CD4-positive, alpha-beta T cell treated with Interleukin-15 for 1 hour (primary cell): ENCODE measurements around the gene CREBZF.

ENCODE experiments used
- DNase-seq: peaks from one replicate; pipeline ENCODE4 v3.0.0-alpha.2; 2020

Gene CREBZF, protein sequence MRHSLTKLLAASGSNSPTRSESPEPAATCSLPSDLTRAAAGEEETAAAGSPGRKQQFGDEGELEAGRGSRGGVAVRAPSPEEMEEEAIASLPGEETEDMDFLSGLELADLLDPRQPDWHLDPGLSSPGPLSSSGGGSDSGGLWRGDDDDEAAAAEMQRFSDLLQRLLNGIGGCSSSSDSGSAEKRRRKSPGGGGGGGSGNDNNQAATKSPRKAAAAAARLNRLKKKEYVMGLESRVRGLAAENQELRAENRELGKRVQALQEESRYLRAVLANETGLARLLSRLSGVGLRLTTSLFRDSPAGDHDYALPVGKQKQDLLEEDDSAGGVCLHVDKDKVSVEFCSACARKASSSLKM

DNA sequence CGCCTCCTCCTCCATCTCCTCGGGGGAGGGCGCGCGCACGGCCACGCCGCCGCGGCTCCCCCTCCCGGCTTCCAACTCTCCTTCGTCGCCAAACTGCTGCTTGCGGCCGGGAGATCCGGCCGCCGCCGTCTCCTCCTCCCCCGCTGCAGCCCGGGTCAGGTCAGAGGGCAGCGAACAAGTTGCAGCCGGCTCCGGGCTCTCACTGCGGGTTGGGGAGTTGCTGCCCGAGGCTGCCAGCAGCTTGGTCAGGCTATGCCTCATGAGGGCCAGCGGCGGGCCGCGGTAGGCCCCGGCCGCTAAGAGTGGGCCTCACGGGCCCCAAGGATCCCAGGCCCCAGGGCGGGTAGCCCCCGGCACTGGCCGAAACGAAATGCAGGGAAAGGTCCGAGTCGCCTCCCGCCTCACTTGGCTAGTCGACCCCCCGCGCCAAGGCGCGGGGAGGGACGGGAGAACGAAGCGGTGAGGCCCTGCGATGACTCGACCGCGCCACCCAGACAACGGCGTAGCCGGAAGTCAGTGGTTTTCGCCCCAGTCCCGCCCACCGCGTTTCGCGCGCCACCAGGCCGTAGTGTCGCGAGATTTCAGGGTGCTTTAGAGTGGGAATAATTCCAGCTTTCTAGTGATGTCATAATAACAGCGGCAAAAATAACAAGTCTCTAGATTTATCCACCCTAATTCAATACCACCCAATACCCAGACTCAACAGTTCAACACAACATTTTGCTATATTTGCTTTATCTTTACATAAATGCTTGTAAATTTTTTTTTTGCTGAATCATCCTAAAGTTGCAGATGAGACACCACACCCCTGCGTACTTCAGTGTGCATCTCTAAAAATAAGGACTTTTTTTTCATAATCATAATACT, at the start of gene CREBZF:
Gene CREBZF (minus strand): TSS at position 515 of the 867 bp plus-strand sequence. CDS start 254 bp downstream, at position 261.
- DNase-seq = peak; percentile 93

DNA sequence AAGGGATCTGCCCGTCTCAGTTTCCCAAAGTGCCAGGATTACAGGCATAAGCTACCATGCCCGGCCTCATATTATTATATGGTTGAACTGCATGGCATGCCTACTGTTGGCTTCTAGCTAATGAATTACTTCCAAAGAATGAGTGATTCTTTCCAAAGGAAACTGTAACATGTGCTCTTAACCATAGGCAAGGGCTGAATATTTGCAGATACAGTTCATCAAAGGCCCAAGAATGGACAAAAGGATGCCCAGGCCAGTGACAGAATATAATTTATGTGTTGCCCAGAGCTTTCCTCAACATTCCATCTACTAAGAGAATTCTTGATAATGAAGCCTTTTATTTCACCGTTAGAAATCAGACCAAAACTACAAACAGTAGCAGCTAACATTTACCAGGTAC, 48.0 kb upstream of the CREBZF start:
- DNase-seq = no peak

DNA sequence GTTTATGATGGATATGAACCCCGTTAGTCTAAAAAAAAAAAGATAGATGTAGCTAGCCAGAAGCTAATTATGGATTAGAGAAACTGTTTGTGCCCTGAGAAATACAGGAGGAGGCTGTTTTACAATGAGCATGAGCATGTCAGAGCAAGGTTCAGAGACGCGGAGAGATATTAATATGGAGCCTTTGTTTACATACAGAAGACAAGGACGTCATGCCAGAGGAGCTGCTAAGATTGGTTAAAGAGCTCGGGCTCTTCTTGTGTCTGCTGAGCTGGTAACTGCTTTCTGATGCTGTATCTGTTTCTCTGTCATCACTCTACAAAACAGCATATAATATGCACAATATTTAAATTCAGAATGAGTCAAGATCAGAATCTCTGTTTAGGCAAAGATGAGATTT, 46.0 kb upstream of the CREBZF start:
- no peak for DNase-seq

DNA sequence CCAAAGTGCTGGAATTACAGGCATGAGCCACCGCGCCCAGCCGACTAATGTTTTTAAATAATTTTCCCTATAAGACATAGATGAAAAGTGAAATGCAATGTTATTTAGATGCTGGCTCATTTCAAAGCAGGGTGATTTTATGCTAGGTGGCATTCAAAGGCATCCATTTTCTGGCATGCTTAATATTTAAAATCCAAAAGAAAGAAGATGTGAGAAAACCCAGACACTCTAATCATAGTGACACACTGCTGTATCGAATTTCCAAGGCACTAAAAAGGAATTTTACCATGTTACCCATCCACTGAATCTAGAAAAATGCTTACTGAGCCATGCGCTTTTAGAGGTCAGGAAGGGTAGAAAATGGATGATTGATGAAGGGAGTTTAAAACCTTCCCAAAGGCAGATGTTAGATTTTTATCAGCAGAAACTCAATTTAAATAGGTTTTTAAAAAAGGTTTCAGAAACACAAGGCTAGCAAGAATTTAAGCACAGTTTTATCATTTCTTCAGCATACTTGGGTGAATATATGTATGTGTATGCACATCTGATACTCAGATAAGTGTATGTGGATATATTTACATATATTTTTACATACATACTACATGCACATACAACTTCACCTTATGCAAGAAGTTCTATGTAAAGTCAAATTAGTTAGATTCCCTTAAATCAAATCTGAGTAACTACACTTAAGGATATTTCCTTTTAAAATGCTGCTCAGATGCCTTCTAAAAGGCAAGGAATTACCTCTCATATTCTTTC, 45.2 kb upstream of the CREBZF start:
- no peak for DNase-seq

DNA sequence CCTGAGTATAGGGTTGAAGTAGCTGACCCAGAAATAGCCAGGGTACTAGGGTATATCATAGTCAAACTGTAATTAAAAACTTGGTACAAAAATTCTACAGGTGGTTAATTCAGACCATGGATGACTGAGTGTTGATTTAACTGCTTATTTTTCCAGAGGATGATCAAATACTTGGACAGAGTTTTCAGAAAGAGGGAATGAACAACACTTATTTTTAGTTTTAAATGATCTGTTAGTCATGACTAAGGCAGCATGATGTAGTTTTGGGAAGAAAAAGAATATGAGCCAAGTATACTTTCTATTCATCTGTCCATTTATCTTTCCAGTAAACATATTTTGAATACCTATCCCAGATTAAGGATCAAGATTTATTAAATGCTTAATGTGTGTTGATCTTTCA, 40.9 kb upstream of the CREBZF start:
- no peak for DNase-seq

DNA sequence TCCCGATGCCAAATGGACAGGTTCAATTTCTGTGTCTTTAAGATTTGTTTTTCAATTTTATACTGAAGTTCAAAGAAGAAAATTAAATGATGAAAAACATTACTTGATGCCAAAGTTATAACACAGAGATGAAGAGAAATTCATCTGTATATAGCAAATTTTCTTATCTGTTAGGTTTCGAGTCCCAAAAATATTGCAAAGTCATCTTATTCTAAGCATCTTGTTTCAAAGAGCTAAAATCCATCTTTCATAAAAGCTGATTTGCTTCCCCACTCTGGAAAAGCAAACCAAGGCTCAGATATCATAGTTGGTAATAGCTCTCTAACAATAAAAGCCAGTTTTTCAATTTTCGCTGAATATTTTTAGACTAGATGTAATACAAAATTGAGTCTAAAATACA, 40.0 kb upstream of the CREBZF start:
- DNase-seq = no peak

DNA sequence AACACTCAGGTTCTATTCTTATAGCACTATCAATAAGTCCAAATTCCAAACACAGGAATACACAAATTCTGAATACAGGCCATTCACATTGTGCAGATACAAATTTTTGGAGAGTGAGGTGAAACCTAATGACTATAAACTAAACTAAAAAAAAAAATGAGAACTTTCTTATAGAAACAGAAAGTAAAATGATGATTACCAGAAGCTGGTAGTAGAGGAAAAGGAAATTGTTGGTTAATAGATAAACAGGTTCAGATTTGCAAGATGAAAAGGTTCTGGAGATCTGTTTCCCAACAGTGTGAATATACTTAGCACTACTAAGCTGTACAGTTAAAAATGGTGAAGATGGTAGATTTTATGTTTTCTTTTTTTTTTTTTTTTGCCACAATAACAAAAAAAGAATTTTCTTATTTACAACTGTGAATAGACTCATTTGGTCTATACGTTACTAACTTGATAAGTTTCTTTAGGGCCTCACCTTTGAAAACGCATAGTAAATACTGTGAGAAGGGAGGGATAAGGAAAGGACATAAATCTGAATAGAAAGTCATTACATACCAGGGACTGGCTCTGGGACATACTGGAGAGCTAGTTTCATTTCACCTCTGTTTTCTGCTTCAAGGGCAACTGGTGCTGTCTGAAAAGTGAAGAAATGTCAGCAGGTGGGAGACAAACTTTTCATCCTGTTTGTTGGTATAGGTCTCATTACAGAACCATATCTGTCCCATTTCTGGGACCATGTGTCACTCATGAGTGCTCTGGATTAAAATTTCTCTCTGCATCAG, 35.2 kb upstream of the CREBZF start:
- DNase-seq = no peak

DNA sequence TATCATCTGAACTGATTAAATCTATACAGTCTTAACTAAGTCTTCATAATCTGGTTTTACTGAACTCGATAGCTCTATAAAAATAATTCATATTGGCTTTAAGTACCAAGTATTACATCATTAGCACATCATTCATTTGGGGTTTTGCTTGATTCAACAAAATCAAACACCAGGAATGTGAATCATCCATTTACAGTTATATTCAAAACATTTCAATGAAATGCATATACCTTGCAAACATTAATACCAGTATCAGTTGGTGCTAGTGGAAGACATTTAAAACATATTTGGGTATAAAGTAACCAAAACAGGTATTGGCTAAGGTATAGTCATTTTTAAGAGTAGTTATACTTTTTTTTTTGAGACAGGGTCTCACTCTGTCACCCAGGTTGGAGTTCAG, 33.3 kb upstream of the CREBZF start:
- no peak for DNase-seq

DNA sequence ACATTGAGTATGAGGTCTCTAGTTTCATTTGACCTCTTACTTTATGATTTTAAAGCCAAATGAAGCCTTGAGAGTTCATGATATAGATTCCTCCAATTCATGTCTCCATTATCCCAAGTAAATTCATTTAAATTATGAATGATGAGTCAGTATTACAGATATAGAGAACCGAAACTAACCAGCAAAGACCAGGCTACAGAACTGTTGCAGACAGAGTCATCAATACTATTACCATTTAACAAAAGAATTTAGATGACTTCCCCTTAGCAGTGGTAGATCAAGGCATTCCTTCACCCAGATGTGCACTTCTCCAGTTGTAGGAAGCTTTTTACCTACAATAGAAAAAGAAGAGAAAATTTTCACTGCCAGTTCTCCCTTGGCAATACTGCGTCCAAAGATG, 32.8 kb upstream of the CREBZF start:
- no peak for DNase-seq

DNA sequence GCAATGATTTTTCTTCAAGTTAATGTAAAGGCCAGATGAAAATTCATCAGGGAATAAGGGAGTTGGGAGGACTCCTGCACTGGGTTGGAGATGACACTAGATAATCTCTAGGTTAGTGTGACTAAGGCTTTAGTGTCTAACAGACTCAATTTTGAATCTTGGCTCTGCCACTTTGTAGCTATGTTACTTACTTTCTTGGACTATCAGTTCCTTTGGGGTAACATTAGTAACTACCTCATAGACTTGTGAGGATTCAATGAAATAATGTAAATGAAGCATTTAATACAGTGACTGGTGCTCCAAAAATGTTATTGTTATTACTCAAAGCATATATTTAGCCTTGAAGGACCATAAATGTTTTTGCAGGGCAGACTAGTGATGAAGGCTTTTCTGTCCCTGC, 30.6 kb upstream of the CREBZF start:
- no peak for DNase-seq

DNA sequence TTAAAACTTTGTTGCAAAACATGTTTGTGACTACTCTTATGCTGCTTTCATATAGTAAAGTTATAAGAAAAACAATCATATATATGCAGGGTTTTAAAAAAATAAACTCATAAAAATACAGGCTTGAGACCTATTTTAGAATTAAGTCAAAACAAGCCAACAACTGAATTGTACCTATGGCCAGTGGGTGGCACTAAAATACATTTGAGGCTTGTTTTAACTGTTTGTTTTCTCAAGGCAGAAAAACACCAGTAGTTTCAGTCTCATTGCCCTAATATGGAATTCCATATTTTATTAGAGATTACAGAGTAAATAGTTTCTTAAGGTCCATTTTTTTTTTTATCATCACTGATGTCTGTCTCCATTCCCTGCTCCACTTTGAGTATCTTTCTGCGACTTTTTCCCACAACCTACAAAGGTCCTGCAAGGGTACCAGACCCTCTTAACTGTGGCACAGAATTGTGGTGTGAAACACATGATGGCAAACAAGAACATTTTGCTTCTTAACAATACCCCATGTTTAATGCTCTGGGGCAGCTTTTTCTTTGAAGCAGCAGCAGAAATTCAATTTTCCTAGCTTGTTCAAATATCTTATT, 29.6 kb upstream of the CREBZF start:
- DNase-seq = no peak

DNA sequence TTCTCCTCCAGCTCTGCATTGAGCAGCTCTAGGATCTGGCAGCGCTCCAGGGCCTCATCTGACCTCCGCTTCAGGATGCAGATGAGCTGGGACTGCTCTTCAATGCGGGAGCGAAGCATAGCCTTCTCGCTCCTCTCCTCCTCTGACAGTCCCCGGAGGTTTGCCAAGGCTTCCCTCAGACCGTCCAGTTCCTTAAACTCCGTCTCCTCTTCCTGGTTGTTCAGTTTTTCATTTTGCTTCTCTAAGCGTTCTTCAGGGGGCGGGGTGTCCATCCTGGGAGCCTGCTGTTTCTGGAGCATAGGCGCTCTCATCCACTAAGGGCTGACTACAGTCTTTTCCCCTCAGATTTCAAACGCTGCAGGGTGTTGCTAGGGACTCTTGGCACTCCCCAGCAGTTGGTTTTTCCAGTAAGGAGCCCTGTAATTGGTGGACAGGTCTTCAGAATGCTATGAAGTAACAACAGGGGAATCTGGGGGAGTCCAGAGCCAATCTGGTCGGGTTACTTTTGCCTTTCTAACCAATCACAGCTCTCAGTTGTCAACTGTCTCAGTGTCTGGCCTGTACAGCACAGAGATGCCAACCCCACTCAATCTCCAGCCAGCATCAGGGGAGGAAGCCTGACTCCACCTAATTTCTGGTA, 21.0 kb upstream of the CREBZF start, which contains the start of gene CCDC89:
Gene CCDC89 (minus strand): TSS at position 376 of the 640 bp plus-strand sequence. CDS start 65 bp downstream, at position 311.
- DNase-seq = no peak

DNA sequence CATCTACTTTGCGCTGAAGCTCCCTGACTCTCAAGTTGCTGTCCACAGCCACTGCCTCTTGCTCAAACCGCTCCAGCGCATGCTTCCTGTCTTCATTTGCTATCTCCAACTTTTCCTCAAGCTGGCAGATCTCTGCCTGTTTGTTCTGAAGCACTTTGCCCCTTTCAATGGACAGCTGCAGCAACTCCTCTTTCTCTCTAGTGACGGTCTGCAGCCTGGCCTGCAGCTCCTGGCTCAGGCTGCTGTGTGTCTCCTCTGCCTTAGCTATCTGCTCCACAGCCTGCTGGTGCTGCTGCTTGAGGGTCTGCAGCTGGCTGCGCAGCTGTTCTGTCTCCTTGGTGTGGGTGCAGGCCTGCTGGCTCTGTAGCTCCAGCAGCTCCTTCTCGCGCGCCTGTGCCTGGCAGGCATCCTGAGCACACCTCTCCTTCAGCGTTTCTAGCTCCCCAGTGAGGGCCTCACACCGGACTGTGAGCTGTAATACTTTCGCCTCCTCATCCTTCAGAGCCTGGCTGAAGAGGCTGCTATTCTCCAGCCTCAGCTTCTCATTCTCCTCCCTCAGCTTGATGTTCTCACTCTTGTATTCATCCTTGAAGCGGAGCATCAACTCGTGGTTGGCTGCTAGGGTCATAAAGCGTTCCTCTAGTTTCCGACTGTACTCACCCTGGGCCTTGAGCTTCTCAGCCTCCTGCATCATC, 20.3 kb upstream of the CREBZF start:
- DNase-seq = no peak

DNA sequence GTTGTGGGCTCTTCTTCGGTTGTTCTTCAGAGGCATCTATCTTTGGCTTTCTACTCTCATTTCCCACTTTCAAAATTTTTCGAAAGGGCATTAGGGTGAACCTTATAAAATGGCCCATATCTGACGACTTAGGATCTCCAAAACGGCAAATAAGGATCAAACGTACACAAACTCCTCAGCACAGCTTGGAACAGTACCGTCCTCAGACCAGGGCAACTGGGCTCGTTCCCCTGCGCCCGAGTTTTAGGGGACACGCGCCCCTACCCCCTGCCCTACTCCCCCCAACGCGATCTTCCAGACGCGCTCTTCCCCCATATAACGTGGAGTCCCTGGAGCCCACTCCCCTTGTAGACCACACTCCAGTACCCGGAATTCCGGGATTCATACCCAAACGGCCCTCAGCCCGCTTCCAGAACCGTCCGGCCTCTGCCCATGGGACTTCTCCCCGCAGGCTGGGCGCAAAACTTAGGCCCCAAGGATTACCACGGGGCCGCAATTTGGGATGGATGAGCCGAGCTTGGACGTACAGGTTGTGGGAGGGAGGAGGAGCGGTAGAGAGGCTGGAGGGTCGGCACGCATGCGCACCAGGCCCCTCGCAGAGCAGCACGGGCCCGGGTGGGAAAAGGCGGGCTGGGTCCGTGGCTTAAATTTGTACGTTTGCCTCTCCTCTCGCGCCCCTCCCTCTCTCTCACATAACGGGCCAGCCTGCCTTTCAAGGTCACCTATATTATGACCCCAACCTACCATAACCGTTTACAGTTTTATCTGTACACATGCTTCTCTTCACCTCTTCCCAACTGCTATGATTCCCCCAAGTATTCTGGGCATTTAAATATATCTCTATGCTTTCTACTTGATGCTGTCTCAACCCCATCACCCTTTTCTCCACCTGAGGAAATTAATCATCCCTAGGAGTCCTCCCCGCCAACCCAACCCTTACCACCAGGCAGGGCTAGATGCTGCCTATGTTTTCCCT, 17.7 kb upstream of the CREBZF start:
- peak; percentile 73 for DNase-seq

DNA sequence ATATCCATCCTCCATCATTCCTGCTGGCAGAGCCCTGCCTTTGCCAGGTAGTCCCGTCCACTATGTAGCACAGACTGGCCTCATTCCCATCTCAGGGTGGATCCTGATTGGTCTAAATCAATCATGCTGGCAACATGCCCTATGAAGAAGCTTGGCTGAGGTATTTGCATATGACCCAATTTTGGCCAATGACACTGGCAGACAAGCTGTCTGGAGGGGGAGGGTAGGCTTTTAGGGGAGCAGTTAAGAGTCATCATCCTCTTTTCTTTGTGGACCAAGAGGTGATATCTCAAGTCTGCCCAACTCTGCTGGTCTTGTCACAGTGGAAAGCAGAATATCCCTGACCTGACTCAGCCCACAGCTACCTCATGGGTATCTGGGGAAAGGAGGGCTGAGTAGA, 16.0 kb upstream of the CREBZF start:
- no peak for DNase-seq

DNA sequence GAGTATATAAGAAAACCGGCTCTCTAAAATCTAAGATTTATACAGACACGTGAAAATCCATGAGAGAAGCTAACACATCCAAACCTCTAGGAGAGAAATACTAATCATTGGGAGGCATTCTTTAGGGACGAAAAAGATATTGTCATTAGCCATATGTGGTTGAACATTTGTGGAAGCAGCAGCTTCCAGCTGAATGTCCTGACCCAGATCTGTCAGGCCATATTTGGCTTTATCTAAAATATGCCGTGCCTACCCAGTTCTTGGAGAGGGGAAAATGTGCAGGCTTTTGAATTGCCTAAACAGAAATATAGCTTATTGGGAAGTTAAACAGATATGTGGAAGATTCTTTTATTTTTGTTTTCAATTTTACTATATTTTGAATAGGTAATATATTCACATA, 14.6 kb upstream of the CREBZF start:
- DNase-seq = no peak

DNA sequence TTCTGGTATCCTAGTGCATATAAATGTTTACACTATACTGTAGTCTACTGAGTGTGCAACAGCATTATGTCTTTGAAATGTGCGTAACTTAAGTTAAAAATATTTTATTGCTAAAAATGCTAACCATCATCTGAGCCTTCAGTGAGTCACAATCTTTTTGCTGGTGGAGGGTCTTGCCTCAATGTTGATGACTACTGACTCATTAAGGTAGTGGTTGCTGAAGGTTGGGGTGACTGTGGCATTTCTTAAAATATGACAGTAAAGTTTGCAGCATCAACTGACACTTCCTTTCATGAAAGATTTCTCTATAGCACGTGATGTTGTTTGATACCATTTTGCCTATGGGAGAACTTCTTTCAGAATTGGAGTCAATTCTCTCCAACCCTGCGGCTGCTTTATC, 8.5 kb upstream of the CREBZF start:
- no peak for DNase-seq

DNA sequence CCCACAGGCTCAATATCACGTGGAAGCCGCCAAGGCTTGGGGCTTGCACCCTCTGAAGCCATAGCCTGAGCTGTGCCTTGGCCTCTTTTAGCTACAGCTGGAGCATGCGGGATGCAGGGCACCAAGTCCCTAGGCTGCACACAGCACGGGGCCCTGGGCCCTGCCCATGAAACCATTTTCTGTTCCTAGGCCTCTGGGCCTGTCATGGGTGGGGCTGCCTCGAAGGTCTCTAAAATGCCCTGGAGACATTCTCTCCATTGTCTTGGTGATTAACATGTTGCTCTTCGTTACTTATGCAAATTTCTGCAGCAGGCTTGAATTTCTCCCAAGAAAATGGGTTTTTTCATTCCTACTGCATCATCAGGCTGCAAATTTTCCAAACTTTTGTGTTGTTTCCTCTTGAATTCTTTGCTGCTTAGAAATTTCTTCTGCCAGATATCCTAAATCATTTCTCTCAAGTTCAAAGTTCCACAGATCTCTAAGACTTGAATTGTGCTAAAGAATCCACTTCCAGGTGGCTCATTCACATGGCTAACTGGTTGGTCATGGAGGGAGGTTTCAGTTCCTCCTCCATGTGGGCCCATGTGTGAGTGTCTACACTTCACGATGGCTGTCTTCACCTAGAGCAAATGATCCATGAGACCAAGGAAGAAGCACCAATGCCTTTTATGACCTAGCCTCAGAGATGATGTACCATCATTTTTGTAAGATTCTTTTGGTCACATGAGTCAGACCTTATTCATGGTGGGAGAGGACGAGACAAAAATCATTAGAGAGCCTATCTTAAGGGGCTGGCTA, 7.4 kb upstream of the CREBZF start:
- no peak for DNase-seq
